H1 (cell line): ENCODE measurements around the gene SLU7. TPM values are rescaled to one million over a fixed set of nuclear protein-coding genes. Genes with fewer than 3 reads are reported as not detected.

ENCODE experiments used
- ASH2L ChIP-seq: fragments of 200-600, 300-600 bp; sonication (generic); IDR thresholded peaks from one replicate; pipeline ENCODE4 v1.7.1; 2017; ENCODE audit warnings: low read length
- CBX8 ChIP-seq: fragments of 300-800, 300-1000 bp; sonication (generic); IDR thresholded peaks from 2 replicates; pipeline ENCODE4 v1.7.1; 2016; ENCODE audit warnings: low read depth, low read length, borderline replicate concordance
- CTBP2 ChIP-seq: IDR thresholded peaks from 2 replicates; pipeline ENCODE4 v1.7.0; 2011; ENCODE audit warnings: borderline replicate concordance, mild to moderate bottlenecking, moderate library complexity, mixed read lengths, low read length; ENCODE audit not compliant: insufficient read depth, insufficient read length
- EGR1 ChIP-seq: IDR thresholded peaks from 2 replicates; pipeline ENCODE4 v1.6.1; 2011; ENCODE audit warnings: low read depth, low read length, borderline replicate concordance
- GTF2F1 ChIP-seq: IDR thresholded peaks from 2 replicates; pipeline ENCODE4 v1.6.1; 2012; ENCODE audit warnings: low read depth, low read length, improper control_type of control experiment, borderline replicate concordance
- JUND ChIP-seq: IDR thresholded peaks from 2 replicates; pipeline ENCODE4 v1.6.1; 2011; ENCODE audit warnings: mild to moderate bottlenecking, improper control_type of control experiment, low read length
- KDM1A ChIP-seq: fragments of 200-600, 300-600 bp; sonication (generic); IDR thresholded peaks from 2 replicates; pipeline ENCODE4 v1.7.1; 2016; ENCODE audit warnings: mild to moderate bottlenecking, low read length, borderline replicate concordance
- MAFK ChIP-seq: IDR thresholded peaks from 2 replicates; pipeline ENCODE4 v1.6.1; 2012; ENCODE audit warnings: low read depth, mild to moderate bottlenecking, improper control_type of control experiment, low read length
- NANOG ChIP-seq: IDR thresholded peaks from 2 replicates; pipeline ENCODE4 v1.6.1; 2011; ENCODE audit warnings: low read length, low read depth, mild to moderate bottlenecking, inconsistent platforms; ENCODE audit not compliant: insufficient read depth, poor library complexity, severe bottlenecking
- RAD21 ChIP-seq, 2 experiments: IDR thresholded peaks in 1 of 2; conservative IDR thresholded peaks in 1 of 2; 2 replicates each; pipeline ENCODE4 v1.6.1; 2011; ENCODE audit warnings: low read depth in 2 of 2, low read length in 2 of 2, improper control_type of control experiment in 1 of 2, inconsistent platforms in 1 of 2, mild to moderate bottlenecking in 1 of 2, moderate library complexity in 1 of 2
- RFX5 ChIP-seq: IDR thresholded peaks from 2 replicates; pipeline ENCODE4 v1.6.1; 2011; ENCODE audit warnings: low read depth, low read length, improper control_type of control experiment, borderline replicate concordance
- SIN3A ChIP-seq, 2 experiments: IDR thresholded peaks in 1 of 2; conservative IDR thresholded peaks in 1 of 2; 2 replicates each; pipeline ENCODE4 v1.6.1; 2011 to 2012; ENCODE audit warnings: low read length in 2 of 2, improper control_type of control experiment in 1 of 2, low read depth in 1 of 2, mild to moderate bottlenecking in 1 of 2
- SP4 ChIP-seq: IDR thresholded peaks from 2 replicates; pipeline ENCODE4 v1.6.1; 2012; ENCODE audit warnings: low read length, inconsistent platforms
- SRF ChIP-seq: IDR thresholded peaks from 2 replicates; pipeline ENCODE4 v1.6.1; 2011; ENCODE audit warnings: mild to moderate bottlenecking, low read depth, low read length, moderate library complexity
- polyA plus RNA-seq, 7 experiments: library from polyadenylated mRNA; depleted of rRNA in 3 of 7; stranded (reverse) in 5 of 7; unstranded in 2 of 7; fragments of >200 nt in 5 of 7; fragments of 200-250 nt in 2 of 7; gene quantifications; 1 replicate in 5 of 7; 2 replicates in 1 of 7; 4 replicates in 1 of 7; pipeline versions ENCODE4 v1.2.1 to v1.2.3, GENCODE V29; 2011 to 2013; ENCODE audit warnings: missing spikeins in 2 of 7, mixed read lengths in 2 of 7
- total RNA-seq: library from RNA; stranded (reverse); fragmentation: NEBNext Ultra II Directional; extraction: Animal tissue kit (Norgen Biotek cat#: 25700); gene quantifications from 2 replicates; pipeline ENCODE4 v1.2.1, GENCODE V29; 2021
- TF ChIP-seq, protein P1 (sequence below), 3 experiments: IDR thresholded peaks; 1 replicate in 2 of 3; 2 replicates in 1 of 3; pipeline versions ENCODE4 v1.5.1 to v1.6.1; 2011; ENCODE audit warnings: low read length in 3 of 3, mild to moderate bottlenecking in 3 of 3, inconsistent platforms in 2 of 3, low read depth in 1 of 3, moderate library complexity in 1 of 3; ENCODE audit not compliant: insufficient read depth in 1 of 3; ENCODE audit errors: control extremely low read depth in 1 of 3
- TF ChIP-seq, protein P2 (sequence below): IDR thresholded peaks from 2 replicates; pipeline ENCODE4 v1.6.1; 2011; ENCODE audit warnings: low read depth, mild to moderate bottlenecking, low read length; ENCODE audit not compliant: insufficient read depth

Gene SLU7
- total and polyA plus RNA-seq, 2 of the 8 experiments (the other 6 are each of a cell fraction or from before 2014, with no cell fraction given) = 6.0 to 34.1 TPM

DNA sequence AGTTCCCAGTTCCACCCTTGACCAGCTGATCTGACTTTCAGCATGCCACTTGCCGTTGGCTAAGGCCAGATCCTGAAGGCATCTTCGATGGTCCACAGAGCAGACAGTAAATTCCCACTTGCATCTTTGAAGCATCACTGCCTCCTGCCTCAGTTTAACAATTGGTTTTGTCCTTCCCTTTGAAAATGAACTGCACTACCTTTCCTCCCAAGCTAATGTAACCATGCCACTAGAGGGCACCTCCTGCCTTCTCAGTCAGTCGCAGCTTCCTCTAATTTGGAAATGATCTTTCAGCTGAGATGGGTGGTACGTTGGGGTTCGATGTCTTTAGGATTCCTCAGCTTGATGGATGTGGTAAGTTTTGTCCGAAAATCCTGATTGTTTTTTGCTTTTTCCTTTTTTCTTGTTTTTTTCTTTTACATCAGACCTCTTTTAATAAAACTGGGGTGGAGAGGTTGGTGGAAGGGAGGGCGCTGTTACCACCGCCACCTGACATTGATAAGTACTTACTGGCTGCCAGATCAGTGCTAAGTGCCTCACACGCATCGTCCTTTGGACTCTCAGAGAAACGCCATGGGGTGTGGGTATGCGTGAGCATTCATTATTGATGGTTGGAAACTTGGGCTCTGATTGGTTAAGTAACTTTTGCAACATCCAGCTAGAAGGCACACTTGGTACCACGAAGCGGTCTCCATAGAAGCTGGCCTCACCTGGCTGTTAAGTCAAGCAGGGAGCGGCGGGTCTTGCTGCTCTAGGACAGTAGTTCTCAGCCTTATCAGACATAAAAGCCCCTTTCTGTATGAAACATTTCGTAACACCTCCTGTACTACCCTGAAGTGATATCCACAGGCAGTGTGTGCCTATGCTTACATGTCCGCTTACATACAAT lies 19.7 kb upstream of the SLU7 start (continued):
- TF ChIP-seq, protein P1, sequence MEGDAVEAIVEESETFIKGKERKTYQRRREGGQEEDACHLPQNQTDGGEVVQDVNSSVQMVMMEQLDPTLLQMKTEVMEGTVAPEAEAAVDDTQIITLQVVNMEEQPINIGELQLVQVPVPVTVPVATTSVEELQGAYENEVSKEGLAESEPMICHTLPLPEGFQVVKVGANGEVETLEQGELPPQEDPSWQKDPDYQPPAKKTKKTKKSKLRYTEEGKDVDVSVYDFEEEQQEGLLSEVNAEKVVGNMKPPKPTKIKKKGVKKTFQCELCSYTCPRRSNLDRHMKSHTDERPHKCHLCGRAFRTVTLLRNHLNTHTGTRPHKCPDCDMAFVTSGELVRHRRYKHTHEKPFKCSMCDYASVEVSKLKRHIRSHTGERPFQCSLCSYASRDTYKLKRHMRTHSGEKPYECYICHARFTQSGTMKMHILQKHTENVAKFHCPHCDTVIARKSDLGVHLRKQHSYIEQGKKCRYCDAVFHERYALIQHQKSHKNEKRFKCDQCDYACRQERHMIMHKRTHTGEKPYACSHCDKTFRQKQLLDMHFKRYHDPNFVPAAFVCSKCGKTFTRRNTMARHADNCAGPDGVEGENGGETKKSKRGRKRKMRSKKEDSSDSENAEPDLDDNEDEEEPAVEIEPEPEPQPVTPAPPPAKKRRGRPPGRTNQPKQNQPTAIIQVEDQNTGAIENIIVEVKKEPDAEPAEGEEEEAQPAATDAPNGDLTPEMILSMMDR (IDR thresholded peaks at IDR 0.05; ENCODE audit: control extremely low read depth in 1 of 3, insufficient read depth in 1 of 3, low read depth in 1 of 3, low read length in 3 of 3) = peak; percentile 3 to 90 (median 77)
- TF ChIP-seq SIN3A (conservative IDR thresholded peaks at IDR 0.05 in 1 of 2, IDR thresholded peaks at IDR 0.05 in 1 of 2; ENCODE audit: low read depth in 1 of 2, low read length in 2 of 2) = 0 out of 4 replicates have a peak, but pooled peaks of 1 of the 2 experiments have one; percentile 63
- TF ChIP-seq CBX8 = no peak
- TF ChIP-seq KDM1A = no peak
- peak; percentile 92 for TF ChIP-seq RAD21 (IDR thresholded peaks at IDR 0.05 in 1 of 2, conservative IDR thresholded peaks at IDR 0.05 in 1 of 2; ENCODE audit: low read depth in 2 of 2, low read length in 2 of 2)
- no peak for TF ChIP-seq MAFK
- TF ChIP-seq SP4 = peak; percentile 71
- TF ChIP-seq, protein P2, sequence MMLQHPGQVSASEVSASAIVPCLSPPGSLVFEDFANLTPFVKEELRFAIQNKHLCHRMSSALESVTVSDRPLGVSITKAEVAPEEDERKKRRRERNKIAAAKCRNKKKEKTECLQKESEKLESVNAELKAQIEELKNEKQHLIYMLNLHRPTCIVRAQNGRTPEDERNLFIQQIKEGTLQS = no peak
- no peak for TF ChIP-seq JUND
- TF ChIP-seq SRF = no peak
- peak; percentile 58 for TF ChIP-seq ASH2L
- TF ChIP-seq EGR1 = no peak
- TF ChIP-seq RFX5 = no peak
- no peak for TF ChIP-seq CTBP2
- TF ChIP-seq NANOG = no peak
- TF ChIP-seq GTF2F1 = no peak
